AG04450 (cell line): ENCODE measurements around the gene SLC18A2. TPM values are rescaled to one million over a fixed set of nuclear protein-coding genes. Genes with fewer than 3 reads are reported as not detected.

Experiments used
- CTCF ChIA-PET: fragments of 300-600, 350-600 bp; formaldehyde crosslinking; extraction: SDS; loops from one replicate; lab custom pipeline; 2022; ENCODE audit warnings: antibody characterized with exemption, inconsistent platforms; lab: Charles Lee
- POLR2A ChIA-PET: fragments of 350-600 bp; formaldehyde crosslinking; extraction: SDS; loops from one replicate; lab custom pipeline; 2021; ENCODE audit warnings: antibody characterized with exemption, inconsistent platforms; lab: Yijun Ruan, JAX
- DNase-seq: peaks from one replicate; pipeline ENCODE4 v3.0.0-alpha.2; 2011; ENCODE audit warnings: low read depth, low spot score
- H3K27ac ChIP-seq: one replicate; pipeline ENCODE4 v1.5.1; 2012; ENCODE audit warnings: low read depth, low read length, control low read depth
- H3K27me3 ChIP-seq: one replicate; pipeline ENCODE4 v1.6.0; 2012; ENCODE audit warnings: low read length; ENCODE audit not compliant: control insufficient read depth, insufficient read depth
- H3K4me3 ChIP-seq: 2 replicates; pipeline ENCODE4 v1.5.1; 2011; ENCODE audit warnings: mild to moderate bottlenecking, low read depth, low read length, control low read depth
- H3K9me3 ChIP-seq: 2 replicates; pipeline ENCODE4 v1.5.1; 2012; ENCODE audit warnings: low read length; ENCODE audit not compliant: control insufficient read depth, insufficient read depth
- polyA plus RNA-seq: library from polyadenylated mRNA; depleted of rRNA; stranded (reverse); fragments of >200 nt; gene quantifications from 2 replicates; pipeline ENCODE4 v1.2.3, GENCODE V29; 2011
- TF ChIP-seq, protein P1 (sequence below): IDR thresholded peaks from 2 replicates; pipeline ENCODE4 v1.5.1; 2011; ENCODE audit warnings: low read depth, low read length, control low read depth, inconsistent platforms

SLC18A2 gene
- polyA plus RNA-seq, 1 experiment = 0.01 TPM

DNA sequence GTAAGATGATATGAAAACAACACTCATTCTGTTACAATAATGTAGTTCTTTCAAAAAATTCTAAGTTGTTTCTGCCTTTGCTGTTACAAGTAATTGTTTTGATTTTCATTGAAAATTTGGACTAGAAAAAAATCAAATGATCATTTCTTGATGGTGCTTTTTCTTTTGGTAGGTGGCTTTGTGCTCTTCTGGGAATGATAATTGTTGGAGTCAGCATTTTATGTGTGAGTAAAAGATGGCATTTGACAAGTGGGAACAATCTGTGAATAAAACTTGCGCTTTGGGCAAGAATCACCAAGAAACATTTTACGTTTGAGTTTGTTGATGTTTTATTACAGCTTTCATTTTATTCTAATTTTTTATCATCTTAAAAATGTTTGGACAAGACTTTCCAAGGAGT lies 25.9 kb downstream of the SLC18A2 start:
- Histone ChIP-seq H3K27ac (no peak overlapping the region), H3K9me3 (no peaks in the 10 kb centered on the region), H3K27me3 (peaks cover 3% of the 10 kb centered on the region), H3K4me3 (no peak overlapping the region)
- CTCF ChIA-PET = interaction anchor here (1.0 to 2.8 kb wide), 3 partner anchors 50 to 478 kb away, joined by 3 to 9 read pairs (median 3); no protein-coding TSS in a partner anchor
- no peak for DNase-seq
- POLR2A ChIA-PET = no interaction called here
- TF ChIP-seq, protein P1, sequence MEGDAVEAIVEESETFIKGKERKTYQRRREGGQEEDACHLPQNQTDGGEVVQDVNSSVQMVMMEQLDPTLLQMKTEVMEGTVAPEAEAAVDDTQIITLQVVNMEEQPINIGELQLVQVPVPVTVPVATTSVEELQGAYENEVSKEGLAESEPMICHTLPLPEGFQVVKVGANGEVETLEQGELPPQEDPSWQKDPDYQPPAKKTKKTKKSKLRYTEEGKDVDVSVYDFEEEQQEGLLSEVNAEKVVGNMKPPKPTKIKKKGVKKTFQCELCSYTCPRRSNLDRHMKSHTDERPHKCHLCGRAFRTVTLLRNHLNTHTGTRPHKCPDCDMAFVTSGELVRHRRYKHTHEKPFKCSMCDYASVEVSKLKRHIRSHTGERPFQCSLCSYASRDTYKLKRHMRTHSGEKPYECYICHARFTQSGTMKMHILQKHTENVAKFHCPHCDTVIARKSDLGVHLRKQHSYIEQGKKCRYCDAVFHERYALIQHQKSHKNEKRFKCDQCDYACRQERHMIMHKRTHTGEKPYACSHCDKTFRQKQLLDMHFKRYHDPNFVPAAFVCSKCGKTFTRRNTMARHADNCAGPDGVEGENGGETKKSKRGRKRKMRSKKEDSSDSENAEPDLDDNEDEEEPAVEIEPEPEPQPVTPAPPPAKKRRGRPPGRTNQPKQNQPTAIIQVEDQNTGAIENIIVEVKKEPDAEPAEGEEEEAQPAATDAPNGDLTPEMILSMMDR = no peak

DNA sequence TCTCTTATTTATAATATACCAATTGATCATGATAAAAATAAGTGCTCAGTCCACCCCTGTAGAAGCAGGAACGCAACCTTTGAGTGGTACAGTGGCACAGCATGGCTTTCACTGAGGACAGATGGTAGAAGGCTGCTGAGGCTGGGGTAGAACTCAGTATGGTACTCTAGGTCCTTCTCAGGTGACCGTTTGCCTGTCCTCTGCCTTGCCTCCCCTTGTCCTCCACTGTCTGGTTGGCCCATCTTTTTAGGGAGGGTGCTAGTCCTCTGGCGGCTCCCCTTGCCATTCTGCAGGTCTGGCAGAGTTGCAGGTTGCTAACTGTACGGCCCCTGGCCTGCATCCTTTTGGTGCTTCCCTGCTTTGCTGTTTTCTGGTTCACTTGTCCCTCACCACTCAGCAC lies 27.3 kb downstream of the SLC18A2 start:
- ChIA-PET POLR2A (no interaction called here), CTCF (interaction anchor here (2.8 kb wide), 1 partner anchor 52 kb away, joined by 9 read pairs; no protein-coding TSS in a partner anchor)
- TF ChIP-seq, protein P1 = no peak
- H3K4me3 ChIP-seq = no peak overlapping the region
- H3K27ac ChIP-seq = no peak overlapping the region
- DNase-seq = no peak
- H3K27me3 ChIP-seq = peaks cover 3% of the 10 kb centered on the region
- no peaks in the 10 kb centered on the region for H3K9me3 ChIP-seq

DNA sequence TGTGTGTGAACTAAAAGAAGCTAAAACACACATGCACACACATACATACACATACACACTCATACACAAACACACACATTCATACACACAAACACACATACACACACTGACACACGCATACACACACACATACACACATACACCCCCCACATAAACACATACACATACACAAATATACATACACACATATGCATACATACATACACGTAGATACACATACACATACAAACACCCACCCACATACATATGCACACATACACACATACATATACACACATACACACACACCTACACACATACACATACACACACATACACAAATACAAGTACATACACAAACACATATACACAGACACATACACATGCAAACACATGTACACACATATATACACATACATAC lies 28.0 kb downstream of the SLC18A2 start:
- H3K27ac ChIP-seq = no peak overlapping the region
- TF ChIP-seq, protein P1 = no peak
- H3K9me3 ChIP-seq = no peaks in the 10 kb centered on the region
- DNase-seq = no peak
- POLR2A ChIA-PET = no interaction called here
- CTCF ChIA-PET = no interaction called here
- H3K27me3 ChIP-seq = no peaks in the 10 kb centered on the region
- no peak overlapping the region for H3K4me3 ChIP-seq

GRCh38 chr10:117271427-117271826 lies 30.5 kb downstream of the SLC18A2 start:
- ChIA-PET CTCF (no interaction called here), POLR2A (no interaction called here)
- Histone ChIP-seq H3K27ac (no peak overlapping the region), H3K9me3 (no peaks in the 10 kb centered on the region), H3K27me3 (no peaks in the 10 kb centered on the region), H3K4me3 (no peak overlapping the region)
- DNase-seq = no peak
- TF ChIP-seq, protein P1 = no peak

GRCh38 chr10:117272195-117273076 lies 31.5 kb downstream of the SLC18A2 start:
- TF ChIP-seq, protein P1 = no peak
- no peak overlapping the region for H3K27ac ChIP-seq
- POLR2A ChIA-PET = no interaction called here
- H3K27me3 ChIP-seq = no peaks in the 10 kb centered on the region
- no peaks in the 10 kb centered on the region for H3K9me3 ChIP-seq
- DNase-seq = no peak
- CTCF ChIA-PET = interaction anchor here (0.9 kb wide), 1 partner anchor 48 kb away, joined by 3 read pairs; no protein-coding TSS in a partner anchor
- no peak overlapping the region for H3K4me3 ChIP-seq
